Neural cell (in vitro differentiated cells): ENCODE results near the gene SYT17.

ENCODE experiments used
- EP300 ChIP-seq: fragments of 450-650 bp; conservative IDR thresholded peaks from 2 replicates; pipeline ENCODE4 v1.6.1; 2014; ENCODE audit warnings: antibody characterized with exemption, mild to moderate bottlenecking, moderate library complexity; ENCODE audit not compliant: poor library complexity, severe bottlenecking
- EZH2 ChIP-seq: fragments of 200-600, 300-800 bp; shearing (Covaris generic), sonication (generic); IDR thresholded peaks from 2 replicates; pipeline ENCODE4 v1.6.1; 2014; ENCODE audit warnings: antibody characterized with exemption, low read length, borderline replicate concordance, mild to moderate bottlenecking; ENCODE audit not compliant: insufficient read depth, poor library complexity, severe bottlenecking
- MXI1 ChIP-seq: fragments of 450-650 bp; conservative IDR thresholded peaks from 2 replicates; pipeline ENCODE4 v1.6.1; 2014; ENCODE audit warnings: antibody characterized with exemption, mild to moderate bottlenecking; ENCODE audit not compliant: poor library complexity, severe bottlenecking
- POLR2AphosphoS5 ChIP-seq: IDR thresholded peaks from 2 replicates; pipeline ENCODE4 v1.6.1; 2012
- RAD21 ChIP-seq: fragments of 450-650 bp; conservative IDR thresholded peaks from 2 replicates; pipeline ENCODE4 v1.6.1; 2014; ENCODE audit warnings: antibody characterized with exemption, mild to moderate bottlenecking, moderate library complexity
- REST ChIP-seq: IDR thresholded peaks from 2 replicates; pipeline ENCODE4 v1.6.1; 2012; ENCODE audit warnings: borderline replicate concordance
- TF ChIP-seq, protein P1 (sequence below): fragments of 450-650 bp; IDR thresholded peaks from 2 replicates; pipeline ENCODE4 v1.5.1; 2014; ENCODE audit warnings: antibody characterized with exemption, mild to moderate bottlenecking, moderate library complexity; ENCODE audit not compliant: poor library complexity, severe bottlenecking

DNA sequence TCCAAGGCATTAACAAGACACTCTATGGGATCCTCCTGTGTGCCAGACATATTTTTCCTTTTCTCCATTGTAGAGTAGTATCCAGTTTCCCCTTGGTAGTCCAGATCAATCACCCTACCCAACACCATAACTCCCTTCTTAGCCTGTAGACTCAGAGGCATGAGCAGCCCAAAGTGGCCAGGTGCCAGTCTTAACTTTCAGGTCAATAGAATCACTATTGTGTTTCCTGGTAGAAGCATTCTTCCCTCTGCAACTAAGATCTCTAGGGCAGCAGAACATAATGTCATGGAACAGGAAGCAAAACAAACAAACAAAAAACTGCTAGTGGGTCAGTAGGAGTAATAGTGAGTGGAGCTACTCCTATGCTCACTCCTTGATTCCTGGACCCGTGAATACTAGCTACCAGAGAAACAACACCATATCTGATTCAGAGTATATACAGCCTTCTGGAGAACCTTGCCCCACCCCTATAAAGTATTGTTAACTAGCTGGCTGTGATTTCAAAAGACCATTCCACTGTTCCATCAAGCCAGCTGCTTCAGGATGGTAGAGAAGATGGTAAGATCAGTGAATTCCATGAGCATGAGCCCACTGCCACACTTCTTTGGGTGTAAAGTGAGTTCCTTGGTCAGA lies 106.2 kb downstream of the SYT17 start:
- TF ChIP-seq, protein P1, sequence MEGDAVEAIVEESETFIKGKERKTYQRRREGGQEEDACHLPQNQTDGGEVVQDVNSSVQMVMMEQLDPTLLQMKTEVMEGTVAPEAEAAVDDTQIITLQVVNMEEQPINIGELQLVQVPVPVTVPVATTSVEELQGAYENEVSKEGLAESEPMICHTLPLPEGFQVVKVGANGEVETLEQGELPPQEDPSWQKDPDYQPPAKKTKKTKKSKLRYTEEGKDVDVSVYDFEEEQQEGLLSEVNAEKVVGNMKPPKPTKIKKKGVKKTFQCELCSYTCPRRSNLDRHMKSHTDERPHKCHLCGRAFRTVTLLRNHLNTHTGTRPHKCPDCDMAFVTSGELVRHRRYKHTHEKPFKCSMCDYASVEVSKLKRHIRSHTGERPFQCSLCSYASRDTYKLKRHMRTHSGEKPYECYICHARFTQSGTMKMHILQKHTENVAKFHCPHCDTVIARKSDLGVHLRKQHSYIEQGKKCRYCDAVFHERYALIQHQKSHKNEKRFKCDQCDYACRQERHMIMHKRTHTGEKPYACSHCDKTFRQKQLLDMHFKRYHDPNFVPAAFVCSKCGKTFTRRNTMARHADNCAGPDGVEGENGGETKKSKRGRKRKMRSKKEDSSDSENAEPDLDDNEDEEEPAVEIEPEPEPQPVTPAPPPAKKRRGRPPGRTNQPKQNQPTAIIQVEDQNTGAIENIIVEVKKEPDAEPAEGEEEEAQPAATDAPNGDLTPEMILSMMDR = no peak
- TF ChIP-seq EZH2 (no peak), EP300 (no peak), REST (no peak), RAD21 (no peak), MXI1 (no peak), POLR2AphosphoS5 (no peak)
